PFSK-1 (cell line): Measurements from ENCODE around the gene CNGA4.

ENCODE experiments used
- FOXP2 ChIP-seq: optimal IDR thresholded peaks from 2 replicates; pipeline ENCODE3; 2011; ENCODE audit warnings: borderline replicate concordance, control low read depth, inconsistent platforms; ENCODE audit not compliant: insufficient read depth; ENCODE audit errors: extremely low read length, extremely low read depth
- POLR2AphosphoS5 ChIP-seq: IDR thresholded peaks from 2 replicates; pipeline ENCODE4 v1.6.1; 2012; ENCODE audit warnings: low read depth, mild to moderate bottlenecking, control low read depth, low read length, moderate library complexity
- REST ChIP-seq, 2 experiments: IDR thresholded peaks; 2 replicates each; pipeline versions ENCODE4 v1.6.1 to v1.8.0; 2011 to 2012; ENCODE audit warnings: low read depth in 2 of 2, low read length in 2 of 2, control low read depth in 1 of 2, inconsistent platforms in 1 of 2, mild to moderate bottlenecking in 1 of 2, moderate library complexity in 1 of 2; ENCODE audit not compliant: insufficient read depth in 1 of 2
- SIN3A ChIP-seq: IDR thresholded peaks from 2 replicates; pipeline ENCODE4 v1.6.1; 2012; ENCODE audit warnings: mild to moderate bottlenecking, low read length, moderate library complexity, borderline replicate concordance; ENCODE audit not compliant: insufficient read depth
- TAF1 ChIP-seq: IDR thresholded peaks from 2 replicates; pipeline ENCODE4 v1.6.1; 2012; ENCODE audit warnings: low read length, control low read depth, borderline replicate concordance; ENCODE audit not compliant: insufficient read depth

The CNGA4 gene

GRCh38 chr11:6237761-6238302 lies 1.1 kb upstream of the CNGA4 start:
- no peak for TF ChIP-seq TAF1
- TF ChIP-seq REST (IDR thresholded peaks at IDR 0.05; ENCODE audit: insufficient read depth in 1 of 2, low read depth in 2 of 2, low read length in 2 of 2): no peak
- no peak for TF ChIP-seq SIN3A
- TF ChIP-seq POLR2AphosphoS5: no peak
- no peak for TF ChIP-seq FOXP2

- TF ChIP-seq FOXP2 (no peak), TAF1 (no peak), SIN3A (no peak), REST (IDR thresholded peaks at IDR 0.05; ENCODE audit: insufficient read depth in 1 of 2, low read depth in 2 of 2, low read length in 2 of 2) (no peak), POLR2AphosphoS5 (no peak)
Observed at GRCh38 chr11:6240139-6240538, 1.2 kb downstream of the CNGA4 start.

GRCh38 chr11:6240781-6241180 lies 1.9 kb downstream of the CNGA4 start:
- TF ChIP-seq FOXP2: no peak
- no peak for TF ChIP-seq POLR2AphosphoS5
- TF ChIP-seq TAF1: no peak
- TF ChIP-seq REST (IDR thresholded peaks at IDR 0.05; ENCODE audit: insufficient read depth in 1 of 2, low read depth in 2 of 2, low read length in 2 of 2): no peak
- TF ChIP-seq SIN3A: no peak

- TF ChIP-seq POLR2AphosphoS5 (no peak), FOXP2 (no peak), TAF1 (no peak), REST (IDR thresholded peaks at IDR 0.05; ENCODE audit: insufficient read depth in 1 of 2, low read depth in 2 of 2, low read length in 2 of 2) (no peak), SIN3A (no peak)
Observed at GRCh38 chr11:6241316-6241715, 2.4 kb downstream of the CNGA4 start.

- TF ChIP-seq REST (IDR thresholded peaks at IDR 0.05; ENCODE audit: insufficient read depth in 1 of 2, low read depth in 2 of 2, low read length in 2 of 2): no peak
- TF ChIP-seq SIN3A: no peak
- no peak for TF ChIP-seq FOXP2
- no peak for TF ChIP-seq TAF1
- no peak for TF ChIP-seq POLR2AphosphoS5
Observed at GRCh38 chr11:6245536-6245935, 6.6 kb downstream of the CNGA4 start.
